HEK293T (cell line): Measurements from ENCODE around the gene TACO1.

Source experiments
- FOXA1 ChIP-seq: fragments of 450-650 bp; IDR thresholded peaks from 2 replicates; pipeline ENCODE4 v1.6.1; 2016; ENCODE audit warnings: mild to moderate bottlenecking
- FOXK2 ChIP-seq: fragments of 450-650 bp; IDR thresholded peaks from 2 replicates; pipeline ENCODE4 v1.6.1; 2016; ENCODE audit warnings: mild to moderate bottlenecking
- FOXM1 ChIP-seq: fragments of 450-650 bp; IDR thresholded peaks from 2 replicates; pipeline ENCODE4 v1.6.1; 2017; ENCODE audit warnings: mild to moderate bottlenecking, borderline replicate concordance
- LEF1 ChIP-seq: fragments of 450-650 bp; IDR thresholded peaks from 2 replicates; pipeline ENCODE4 v1.6.1; 2017; ENCODE audit warnings: mild to moderate bottlenecking, borderline replicate concordance
- SP1 ChIP-seq: fragments of 450-650 bp; IDR thresholded peaks from 2 replicates; pipeline ENCODE4 v1.6.1; 2017
- SUZ12 ChIP-seq: fragments of 450-650 bp; IDR thresholded peaks from 2 replicates; pipeline ENCODE4 v1.6.1; 2016; ENCODE audit warnings: mild to moderate bottlenecking
- TF ChIP-seq, protein P1 (sequence below): fragments of 450-650 bp; IDR thresholded peaks from 2 replicates; pipeline ENCODE4 v1.6.1; 2016

DNA sequence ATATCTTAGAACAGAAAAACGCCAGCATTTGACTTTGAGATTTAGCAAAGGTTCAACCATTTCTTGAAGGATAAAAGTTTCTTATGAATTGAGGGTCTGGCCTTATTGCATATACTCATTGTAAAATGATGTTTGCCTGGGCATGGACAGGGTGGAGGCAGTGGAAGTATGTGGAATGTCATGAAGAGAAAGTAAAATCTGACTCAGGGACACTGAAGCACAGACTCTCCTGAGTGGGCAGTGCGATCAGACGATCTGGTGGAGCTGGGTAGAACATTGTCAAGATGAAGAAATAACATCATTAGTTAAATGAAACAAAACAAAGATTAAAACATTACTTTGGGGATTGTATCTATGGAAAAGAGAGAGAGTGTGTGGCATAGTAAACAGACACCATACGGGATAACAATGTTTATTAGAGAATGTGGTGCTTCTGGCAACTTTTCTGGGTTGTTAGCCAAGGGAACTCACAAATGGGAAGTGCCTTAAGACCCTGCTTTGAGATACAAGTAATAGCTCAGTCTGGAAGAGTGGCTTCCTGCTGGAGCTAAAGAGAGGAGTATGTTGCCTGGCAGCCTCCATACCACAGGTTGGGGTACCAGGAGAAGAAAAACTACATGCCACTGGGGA lies 26.0 kb downstream of the TACO1 start:
- TF ChIP-seq FOXA1 (no peak), SUZ12 (no peak), FOXM1 (no peak), SP1 (no peak), FOXK2 (no peak), LEF1 (no peak)
- TF ChIP-seq, protein P1, sequence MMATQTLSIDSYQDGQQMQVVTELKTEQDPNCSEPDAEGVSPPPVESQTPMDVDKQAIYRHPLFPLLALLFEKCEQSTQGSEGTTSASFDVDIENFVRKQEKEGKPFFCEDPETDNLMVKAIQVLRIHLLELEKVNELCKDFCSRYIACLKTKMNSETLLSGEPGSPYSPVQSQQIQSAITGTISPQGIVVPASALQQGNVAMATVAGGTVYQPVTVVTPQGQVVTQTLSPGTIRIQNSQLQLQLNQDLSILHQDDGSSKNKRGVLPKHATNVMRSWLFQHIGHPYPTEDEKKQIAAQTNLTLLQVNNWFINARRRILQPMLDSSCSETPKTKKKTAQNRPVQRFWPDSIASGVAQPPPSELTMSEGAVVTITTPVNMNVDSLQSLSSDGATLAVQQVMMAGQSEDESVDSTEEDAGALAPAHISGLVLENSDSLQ: no peak
